Immature natural killer cell (primary cell): ENCODE results near the gene UCHL5. TPM values are rescaled to one million over a fixed set of nuclear protein-coding genes. Genes with fewer than 3 reads are reported as not detected.
A peak's percentile ranks its signal among the peaks of the same experiment; 100 is the strongest.

Source experiments
- DNase-seq, 3 donors: peaks; one replicate each; pipeline ENCODE4 v3.0.0; 2022; ENCODE audit warnings: mixed read lengths in 1 of 3
- H3K27ac Mint-ChIP-seq, 6 donors: one replicate each; pipeline ENCODE4 v1.8.0; 2020; ENCODE audit warnings: mixed read lengths in 6 of 6, mild to moderate bottlenecking in 5 of 6, inconsistent platforms in 4 of 6, moderate library complexity in 3 of 6
- H3K27me3 Mint-ChIP-seq, 3 donors: one replicate each; pipeline ENCODE4 v1.8.0; 2020 to 2021; ENCODE audit warnings: low read depth in 3 of 3, mild to moderate bottlenecking in 3 of 3, mixed read lengths in 3 of 3, moderate library complexity in 3 of 3, inconsistent platforms in 1 of 3
- H3K36me3 Mint-ChIP-seq, 3 donors: one replicate each; pipeline ENCODE4 v1.8.0; 2020; ENCODE audit warnings: mixed read lengths in 3 of 3, inconsistent platforms in 2 of 3, mild to moderate bottlenecking in 2 of 3
- H3K4me1 Mint-ChIP-seq, 2 donors: one replicate each; pipeline ENCODE4 v1.8.0; 2020; ENCODE audit warnings: inconsistent platforms in 2 of 2, mild to moderate bottlenecking in 2 of 2, mixed read lengths in 2 of 2, moderate library complexity in 1 of 2
- H3K4me3 Mint-ChIP-seq, 5 donors: one replicate each; pipeline ENCODE4 v1.8.0; 2020; ENCODE audit warnings: mild to moderate bottlenecking in 5 of 5, mixed read lengths in 5 of 5, inconsistent platforms in 3 of 5, moderate library complexity in 3 of 5
- H3K9me3 Mint-ChIP-seq, 6 donors: one replicate each; pipeline ENCODE4 v1.8.0; 2020; ENCODE audit warnings: mild to moderate bottlenecking in 6 of 6, mixed read lengths in 6 of 6, inconsistent platforms in 4 of 6, moderate library complexity in 3 of 6
- polyA plus RNA-seq, 3 donors: library from polyadenylated mRNA; unstranded; fragments of 300-500 nt; fragmentation: Illumina TruSeq; gene quantifications; one replicate each; pipeline ENCODE4 v1.2.3, GENCODE V29; 2021

Gene UCHL5, protein sequence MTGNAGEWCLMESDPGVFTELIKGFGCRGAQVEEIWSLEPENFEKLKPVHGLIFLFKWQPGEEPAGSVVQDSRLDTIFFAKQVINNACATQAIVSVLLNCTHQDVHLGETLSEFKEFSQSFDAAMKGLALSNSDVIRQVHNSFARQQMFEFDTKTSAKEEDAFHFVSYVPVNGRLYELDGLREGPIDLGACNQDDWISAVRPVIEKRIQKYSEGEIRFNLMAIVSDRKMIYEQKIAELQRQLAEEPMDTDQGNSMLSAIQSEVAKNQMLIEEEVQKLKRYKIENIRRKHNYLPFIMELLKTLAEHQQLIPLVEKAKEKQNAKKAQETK
- 100 to 1,000 TPM in 2 of 3 donors, 10 to 100 TPM in 1; 95.6 to 149 (median 111) TPM for polyA plus RNA-seq

DNA sequence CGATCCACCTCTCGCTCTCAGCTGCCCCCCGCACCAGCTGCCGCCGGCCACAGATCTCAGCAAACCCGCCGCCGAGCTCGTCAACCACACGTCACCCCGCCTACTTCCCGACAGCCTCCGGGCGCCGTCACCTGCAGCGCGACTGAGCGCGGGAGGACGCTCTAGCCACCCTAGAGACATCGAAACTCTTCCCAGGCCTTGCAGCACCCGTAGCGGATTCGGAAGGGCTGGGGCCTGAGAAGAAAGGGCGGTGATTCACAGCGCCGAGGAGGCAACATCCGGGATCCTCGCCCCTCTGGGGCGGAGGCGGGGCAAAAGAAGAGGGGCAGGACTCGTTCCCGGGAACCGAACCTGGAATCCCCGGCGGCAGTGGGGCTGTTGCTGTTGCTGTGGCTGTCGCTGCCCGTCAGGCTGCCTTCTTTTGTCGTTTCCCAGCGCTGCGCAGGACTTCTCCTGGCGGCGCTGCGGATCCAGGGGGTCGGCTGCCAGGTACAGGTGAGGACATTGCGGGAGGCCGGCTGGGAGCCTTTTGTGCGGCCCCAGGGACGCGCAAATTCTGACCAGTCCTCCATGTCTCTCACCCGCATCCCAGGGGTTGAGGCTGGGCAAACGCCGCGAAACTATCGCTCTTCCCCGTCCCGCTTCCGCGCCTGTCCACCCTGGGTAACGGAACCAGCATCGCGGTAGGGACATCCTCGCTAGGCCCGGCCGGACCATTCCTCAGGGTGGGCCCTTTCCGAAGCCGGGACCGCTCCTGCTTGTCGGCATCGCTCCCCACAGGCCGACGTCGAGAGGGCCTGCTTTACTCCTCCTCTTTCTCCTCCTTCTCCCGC lies at the start of gene UCHL5, which contains the start of gene RO60:
UCHL5 (minus strand) TSS at position 79 of the 833 bp plus-strand sequence. CDS start 100 bp downstream, outside the sequence.
RO60 (plus strand) TSS at position 331 of the 833 bp plus-strand sequence. CDS start 9,443 bp downstream, outside the sequence.
- DNase-seq: peak; percentile 95 to 96 (median 95)
- Mint-ChIP-seq H3K4me1 (peaks cover 57 to 77% of the 10 kb centered on the region in 2 donors), H3K4me3 (peak within 1 kb of the TSS; percentile 89 to 100 (median 95)), H3K27me3 (peaks cover 8 to 20% (median 12%) of the 10 kb centered on the region in 3 donors), H3K27ac (peak within 1 kb of the TSS; percentile 95 to 100 (median 98)), H3K36me3 (peaks cover 0 to 9% (median 3%) of the 10 kb centered on the region in 3 donors), H3K9me3 (no peaks in the 10 kb centered on the region)

DNA sequence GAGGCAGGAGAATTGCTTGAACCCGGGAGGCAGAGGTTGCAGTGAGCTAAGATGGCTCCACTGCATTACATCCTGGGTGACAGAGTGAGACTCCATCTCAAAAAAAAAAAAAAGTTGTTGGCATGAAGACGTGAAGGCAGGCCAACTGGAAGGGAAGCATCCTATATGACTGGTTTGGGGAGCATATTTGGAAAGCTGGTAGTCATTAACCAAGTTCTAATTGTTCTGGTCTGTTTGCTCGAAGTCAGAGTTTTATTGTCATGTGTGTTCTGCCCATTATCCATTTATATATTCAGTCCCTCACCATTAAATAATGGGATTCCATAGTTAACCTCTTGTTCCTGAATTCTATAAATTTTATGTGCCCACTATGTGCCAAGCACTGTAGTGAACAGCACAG lies 49.3 kb upstream of the UCHL5 start:
- no peak overlapping the region for H3K4me3 Mint-ChIP-seq
- H3K9me3 Mint-ChIP-seq: no peaks in the 10 kb centered on the region
- no peaks in the 10 kb centered on the region for H3K36me3 Mint-ChIP-seq
- DNase-seq: no peak
- H3K27me3 Mint-ChIP-seq: peaks cover 0 to 7% (median 4%) of the 10 kb centered on the region in 3 donors
- H3K27ac Mint-ChIP-seq: no peak overlapping the region
- peaks cover 16 to 17% of the 10 kb centered on the region in 2 donors for H3K4me1 Mint-ChIP-seq

DNA sequence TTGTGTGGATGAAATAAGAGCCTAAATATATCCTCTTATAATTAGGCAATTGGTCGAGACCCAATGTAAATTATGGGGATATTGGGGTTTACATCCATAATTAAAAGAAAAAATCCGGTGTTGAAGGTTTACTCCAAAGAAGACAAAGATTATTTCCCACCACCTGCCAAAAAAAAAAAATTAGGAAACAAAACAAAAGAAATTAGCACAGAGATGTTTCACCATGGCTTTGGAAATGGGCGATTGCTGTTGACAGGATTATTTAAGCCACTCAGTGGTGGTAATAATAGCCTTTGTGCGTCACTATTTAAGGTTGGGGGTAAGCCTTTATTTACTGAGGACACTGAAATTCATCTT lies 46.6 kb upstream of the UCHL5 start:
- Mint-ChIP-seq H3K27me3 (peaks cover 0 to 7% (median 4%) of the 10 kb centered on the region in 3 donors), H3K4me1 (peaks cover 22 to 26% of the 10 kb centered on the region in 2 donors), H3K4me3 (peak overlapping the region; percentile 90 to 98 (median 96)), H3K36me3 (peaks cover 0 to 4% (median 0%) of the 10 kb centered on the region in 3 donors), H3K27ac (peak overlapping the region; percentile 77 to 90 (median 84)), H3K9me3 (no peaks in the 10 kb centered on the region)
- DNase-seq: no peak

DNA sequence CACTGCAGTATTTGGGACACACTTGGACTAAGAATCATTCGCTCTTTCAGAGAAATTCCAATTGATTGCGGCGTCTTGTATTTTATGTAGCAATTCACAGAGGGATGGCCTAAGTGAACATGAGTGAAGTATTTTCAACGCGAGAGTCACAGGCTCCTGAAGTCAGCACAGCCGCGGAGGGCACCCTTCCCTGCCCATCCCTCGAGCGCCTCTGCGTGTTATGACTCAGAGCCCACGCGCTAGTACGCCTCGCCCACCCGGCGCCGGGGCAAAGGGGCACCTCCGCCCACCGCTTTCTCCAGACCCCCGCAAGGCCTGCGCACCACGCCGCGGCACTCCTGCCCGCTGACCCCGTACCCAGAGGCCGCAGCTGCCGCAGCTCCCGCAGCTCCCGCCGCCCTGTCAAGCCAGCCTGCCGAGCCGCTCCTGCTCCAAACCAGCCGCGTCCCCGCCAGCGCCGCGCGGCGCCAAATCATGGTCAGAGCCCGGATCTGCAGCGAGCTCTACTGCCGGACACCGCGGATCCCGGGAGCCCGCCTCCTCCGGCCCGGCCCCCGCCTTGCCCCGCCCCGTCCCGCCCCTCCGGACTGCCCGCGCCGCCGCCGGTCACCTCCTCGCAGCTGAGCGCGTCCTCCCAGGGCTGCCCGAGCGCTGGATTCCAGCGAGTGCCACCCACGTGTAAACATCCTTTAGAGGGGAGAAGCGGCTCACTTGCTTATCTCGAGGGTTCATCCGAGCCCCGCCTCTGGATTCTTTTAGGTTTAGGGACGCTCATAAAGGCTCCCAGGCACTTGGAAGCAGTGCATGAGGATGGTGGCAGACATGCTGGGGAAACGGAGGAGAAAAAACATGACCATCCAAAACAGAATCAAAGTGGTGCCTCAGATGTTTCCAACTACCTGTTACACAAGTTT lies 46.0 kb upstream of the UCHL5 start, which contains the start of gene GLRX2:
GLRX2 (minus strand) TSS at position 508 of the 914 bp plus-strand sequence; CDS start at position 476, 32 bp downstream.
- DNase-seq: peak; percentile 61 to 64 (median 63)
- H3K27me3 Mint-ChIP-seq: peaks cover 0 to 7% (median 4%) of the 10 kb centered on the region in 3 donors
- H3K36me3 Mint-ChIP-seq: peaks cover 0 to 8% (median 0%) of the 10 kb centered on the region in 3 donors
- no peaks in the 10 kb centered on the region for H3K9me3 Mint-ChIP-seq
- peak within 1 kb of the TSS; percentile 90 to 98 (median 96) for H3K4me3 Mint-ChIP-seq
- peak within 1 kb of the TSS; percentile 83 to 93 (median 89) for H3K27ac Mint-ChIP-seq
- peaks cover 22 to 26% of the 10 kb centered on the region in 2 donors for H3K4me1 Mint-ChIP-seq

DNA sequence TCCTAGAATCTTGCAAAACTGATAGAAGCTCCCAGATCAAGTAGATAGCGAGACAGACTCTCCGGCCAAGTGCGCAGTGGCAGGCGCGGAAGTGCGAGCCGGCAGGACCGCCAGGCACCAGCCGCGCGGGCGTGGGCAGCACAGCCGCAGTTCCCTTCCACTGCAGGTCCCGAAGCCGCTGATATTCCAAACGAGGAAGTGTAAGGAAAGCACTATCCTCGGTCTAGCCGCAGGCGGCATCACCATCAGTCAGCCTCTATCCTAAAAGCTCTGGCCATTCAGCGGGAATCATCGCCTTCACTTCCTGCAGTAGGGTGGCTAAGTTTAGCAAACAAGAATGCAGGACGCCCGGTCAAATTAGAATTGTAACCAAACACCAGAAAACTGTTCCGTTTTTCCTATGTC lies 45.3 kb upstream of the UCHL5 start:
- peaks cover 22 to 26% of the 10 kb centered on the region in 2 donors for H3K4me1 Mint-ChIP-seq
- peaks cover 0 to 8% (median 0%) of the 10 kb centered on the region in 3 donors for H3K36me3 Mint-ChIP-seq
- H3K27me3 Mint-ChIP-seq: peaks cover 0 to 7% (median 4%) of the 10 kb centered on the region in 3 donors
- H3K27ac Mint-ChIP-seq: peak overlapping the region; percentile 83 to 93 (median 89)
- DNase-seq: peak; percentile 26 to 38 (median 28)
- no peaks in the 10 kb centered on the region for H3K9me3 Mint-ChIP-seq
- H3K4me3 Mint-ChIP-seq: peak overlapping the region; percentile 90 to 98 (median 96)

DNA sequence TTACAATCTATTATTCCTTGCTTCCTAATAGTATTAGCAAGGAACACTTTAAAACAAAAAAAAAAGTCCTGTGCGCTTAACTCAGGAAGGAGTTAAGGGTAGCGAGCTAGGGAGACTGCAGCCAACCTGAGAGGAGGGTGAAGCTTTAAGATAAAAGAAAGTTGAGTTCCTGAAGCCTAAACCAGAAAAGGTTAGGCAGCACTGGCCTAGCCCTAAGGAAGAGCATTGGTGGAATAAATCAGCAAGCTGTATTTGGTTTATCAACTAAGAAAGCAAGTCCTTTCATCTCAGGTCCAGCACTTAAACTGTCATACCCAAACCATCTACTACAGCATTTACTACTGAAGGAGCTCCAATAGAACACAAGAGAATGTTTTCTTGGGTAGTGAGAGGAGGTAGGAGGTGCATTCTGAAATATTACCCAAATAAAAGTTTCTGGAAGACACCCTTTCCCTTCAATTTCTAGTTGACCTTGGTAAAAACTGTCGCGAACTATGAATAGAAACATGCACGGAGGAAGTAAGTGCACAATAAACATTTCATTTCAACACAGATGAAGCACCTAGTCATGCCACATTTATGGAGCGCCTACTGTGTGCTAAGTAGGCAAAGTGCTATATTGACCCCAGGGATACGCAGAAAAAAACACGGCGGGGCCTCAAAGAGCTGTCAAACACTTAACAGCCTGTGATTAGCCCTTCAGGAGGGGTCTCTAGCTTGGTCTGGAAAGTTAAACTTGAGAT lies 44.8 kb upstream of the UCHL5 start:
- Mint-ChIP-seq H3K27me3 (peaks cover 0 to 7% (median 2%) of the 10 kb centered on the region in 3 donors), H3K36me3 (peaks cover 0 to 8% (median 1%) of the 10 kb centered on the region in 3 donors), H3K9me3 (no peaks in the 10 kb centered on the region), H3K27ac (peak overlapping the region; percentile 83 to 93 (median 88)), H3K4me3 (peak overlapping the region; percentile 90 to 98 (median 96)), H3K4me1 (peaks cover 22 to 26% of the 10 kb centered on the region in 2 donors)
- DNase-seq: no peak

DNA sequence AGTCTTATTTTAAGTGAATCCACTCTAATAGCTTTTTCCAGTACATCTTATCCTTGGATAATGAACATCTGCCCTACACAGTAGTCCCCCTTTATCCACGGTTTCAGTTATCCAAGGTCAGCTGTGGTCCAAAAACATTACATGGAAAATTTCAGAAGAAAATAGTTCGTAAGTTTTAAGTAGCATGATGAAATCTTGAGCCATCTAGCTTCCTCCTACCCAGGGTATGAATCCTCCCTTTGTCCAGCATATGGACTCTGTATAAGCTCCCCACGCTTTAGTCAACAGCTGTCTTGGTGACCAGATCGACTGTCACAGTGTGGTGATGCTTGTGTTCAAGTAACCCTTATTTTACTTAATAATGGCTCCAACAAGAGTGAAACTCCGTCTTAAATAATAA lies 43.5 kb upstream of the UCHL5 start:
- no peaks in the 10 kb centered on the region for H3K9me3 Mint-ChIP-seq
- peaks cover 0 to 11% (median 3%) of the 10 kb centered on the region in 3 donors for H3K36me3 Mint-ChIP-seq
- H3K27ac Mint-ChIP-seq: no peak overlapping the region
- peaks cover 22 to 26% of the 10 kb centered on the region in 2 donors for H3K4me1 Mint-ChIP-seq
- DNase-seq: no peak
- peaks cover 0 to 5% (median 2%) of the 10 kb centered on the region in 3 donors for H3K27me3 Mint-ChIP-seq
- H3K4me3 Mint-ChIP-seq: no peak overlapping the region

DNA sequence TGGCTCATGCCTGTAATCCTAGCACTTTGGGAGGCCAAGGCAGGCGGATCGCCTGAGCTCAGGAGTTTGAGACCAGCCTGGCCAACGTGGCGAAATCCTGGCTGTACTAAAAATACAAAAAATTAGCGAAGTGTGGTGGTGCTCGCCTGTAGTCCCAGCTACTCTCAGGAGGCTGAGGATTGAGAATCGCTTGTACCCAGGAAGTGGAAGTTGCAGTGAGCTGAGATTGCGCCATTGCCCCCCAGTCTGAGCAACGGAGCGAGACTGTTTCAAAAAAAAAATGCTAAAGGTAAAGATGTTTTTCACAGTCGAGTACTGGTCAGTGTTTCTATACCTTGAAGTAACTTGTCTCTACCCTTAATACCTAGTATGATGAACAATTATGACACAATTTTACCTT lies 35.0 kb upstream of the UCHL5 start:
- no peaks in the 10 kb centered on the region for H3K4me1 Mint-ChIP-seq
- DNase-seq: no peak
- no peaks in the 10 kb centered on the region for H3K27me3 Mint-ChIP-seq
- H3K36me3 Mint-ChIP-seq: peaks cover 0 to 25% (median 11%) of the 10 kb centered on the region in 3 donors
- H3K9me3 Mint-ChIP-seq: no peaks in the 10 kb centered on the region
- no peak overlapping the region for H3K4me3 Mint-ChIP-seq
- no peak overlapping the region for H3K27ac Mint-ChIP-seq

DNA sequence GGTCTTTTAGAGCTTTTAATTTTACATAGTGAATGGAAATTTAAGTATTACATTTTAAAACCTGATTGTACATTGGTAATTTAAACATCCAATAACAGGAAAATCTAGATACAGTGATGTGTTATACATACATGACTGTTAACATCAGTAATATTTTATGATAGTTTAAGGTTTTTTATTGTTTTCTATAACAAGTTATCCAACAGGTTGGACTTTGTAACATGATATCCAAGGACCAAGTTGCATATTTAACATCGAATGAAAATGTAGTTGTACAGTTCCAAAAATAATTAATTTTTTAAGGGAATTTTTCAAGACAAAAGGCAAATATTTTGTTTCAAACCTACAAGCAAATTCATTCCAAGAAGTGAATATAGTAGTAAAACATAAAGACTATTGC lies 31.7 kb upstream of the UCHL5 start:
- Mint-ChIP-seq H3K4me1 (no peaks in the 10 kb centered on the region), H3K36me3 (peaks cover 0 to 6% (median 3%) of the 10 kb centered on the region in 3 donors), H3K27ac (peak overlapping the region in 1 of 6 donors; percentile 1), H3K4me3 (no peak overlapping the region), H3K9me3 (no peaks in the 10 kb centered on the region), H3K27me3 (no peaks in the 10 kb centered on the region)
- no peak for DNase-seq

DNA sequence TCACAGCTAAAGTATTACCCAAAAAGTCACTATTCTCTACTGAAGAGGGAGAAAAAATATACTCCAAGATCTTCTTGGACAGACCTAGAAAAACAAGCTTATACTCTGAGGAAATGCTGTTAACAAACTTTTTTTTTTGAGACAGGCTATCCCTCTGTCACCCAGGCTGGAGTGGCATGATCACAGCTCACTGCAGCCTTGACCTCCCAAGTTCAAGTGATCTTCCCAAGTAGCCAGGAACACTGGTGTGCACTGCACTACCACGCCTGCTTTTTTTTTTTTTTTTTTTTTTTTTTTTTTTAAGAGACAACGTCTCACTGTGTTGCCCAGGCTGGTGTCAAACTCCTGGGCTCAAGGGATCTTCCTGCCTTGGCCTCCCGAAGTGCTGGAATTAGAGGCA lies 28.7 kb upstream of the UCHL5 start:
- peak overlapping the region in 1 of 6 donors; percentile 57 for H3K27ac Mint-ChIP-seq
- peaks cover 0 to 10% (median 9%) of the 10 kb centered on the region in 3 donors for H3K36me3 Mint-ChIP-seq
- H3K4me3 Mint-ChIP-seq: no peak overlapping the region
- no peaks in the 10 kb centered on the region for H3K9me3 Mint-ChIP-seq
- H3K27me3 Mint-ChIP-seq: no peaks in the 10 kb centered on the region
- peaks cover 0 to 5% of the 10 kb centered on the region in 2 donors for H3K4me1 Mint-ChIP-seq
- DNase-seq: no peak

DNA sequence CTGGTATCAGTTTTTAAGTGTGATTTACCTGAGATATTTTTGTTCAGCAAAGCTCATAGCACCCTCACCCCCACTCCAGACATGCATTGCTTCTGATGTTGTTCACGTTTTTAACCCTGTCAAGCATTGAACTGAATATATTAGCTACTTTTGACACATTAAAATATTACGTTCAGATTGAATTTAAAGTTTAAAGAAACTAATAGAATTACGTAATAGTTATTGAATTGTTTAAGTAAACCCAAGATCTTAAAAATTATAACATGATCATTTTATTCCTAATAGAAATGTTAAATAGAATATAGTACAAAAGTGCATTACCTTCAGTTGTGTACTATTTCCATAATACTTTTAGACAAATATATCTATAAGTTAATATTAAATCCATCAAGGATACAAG lies 27.2 kb upstream of the UCHL5 start:
- no peak overlapping the region for H3K4me3 Mint-ChIP-seq
- H3K27ac Mint-ChIP-seq: no peak overlapping the region
- peaks cover 0 to 5% of the 10 kb centered on the region in 2 donors for H3K4me1 Mint-ChIP-seq
- H3K9me3 Mint-ChIP-seq: no peaks in the 10 kb centered on the region
- H3K27me3 Mint-ChIP-seq: no peaks in the 10 kb centered on the region
- H3K36me3 Mint-ChIP-seq: peaks cover 5 to 20% (median 18%) of the 10 kb centered on the region in 3 donors
- DNase-seq: no peak

DNA sequence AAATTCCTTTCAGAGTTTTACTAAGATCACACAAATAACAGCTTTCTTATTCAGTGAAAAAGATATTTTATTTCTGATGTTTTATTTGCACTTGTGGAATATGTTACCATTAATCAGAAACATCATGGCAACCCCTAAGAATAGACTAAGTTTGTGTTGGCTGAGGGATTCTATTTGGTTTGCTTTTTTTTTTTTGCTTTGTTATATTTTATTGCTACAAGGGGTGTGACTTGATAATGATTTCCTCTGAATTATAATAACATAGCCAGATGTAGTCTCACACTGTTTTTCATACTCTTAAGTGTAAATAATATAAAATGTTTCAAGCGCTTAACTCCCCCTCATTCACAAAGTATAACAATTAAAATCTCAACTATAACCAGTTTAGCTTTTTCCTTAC lies 26.1 kb upstream of the UCHL5 start:
- H3K9me3 Mint-ChIP-seq: no peaks in the 10 kb centered on the region
- H3K4me3 Mint-ChIP-seq: no peak overlapping the region
- H3K36me3 Mint-ChIP-seq: peaks cover 9 to 24% (median 21%) of the 10 kb centered on the region in 3 donors
- DNase-seq: no peak
- peaks cover 0 to 5% of the 10 kb centered on the region in 2 donors for H3K4me1 Mint-ChIP-seq
- H3K27me3 Mint-ChIP-seq: no peaks in the 10 kb centered on the region
- no peak overlapping the region for H3K27ac Mint-ChIP-seq
